NB4 (cell line): Measurements from ENCODE around the gene NABP2.

ENCODE experiments used
- MYC ChIP-seq: IDR thresholded peaks from 2 replicates; pipeline ENCODE4 v1.6.1; 2011; ENCODE audit warnings: low read depth, low read length
- POLR2A ChIP-seq: IDR thresholded peaks from 2 replicates; pipeline ENCODE4 v1.6.1; 2011; ENCODE audit warnings: mild to moderate bottlenecking; ENCODE audit not compliant: insufficient read length; ENCODE audit errors: extremely low read depth
- TF ChIP-seq, protein P1 (sequence below): IDR thresholded peaks from one replicate; pipeline ENCODE4 v1.5.1; 2012; ENCODE audit warnings: low read depth, low read length
- TF ChIP-seq, protein P2 (sequence below): IDR thresholded peaks from 2 replicates; pipeline ENCODE4 v1.6.1; 2011; ENCODE audit warnings: low read depth, low read length

DNA sequence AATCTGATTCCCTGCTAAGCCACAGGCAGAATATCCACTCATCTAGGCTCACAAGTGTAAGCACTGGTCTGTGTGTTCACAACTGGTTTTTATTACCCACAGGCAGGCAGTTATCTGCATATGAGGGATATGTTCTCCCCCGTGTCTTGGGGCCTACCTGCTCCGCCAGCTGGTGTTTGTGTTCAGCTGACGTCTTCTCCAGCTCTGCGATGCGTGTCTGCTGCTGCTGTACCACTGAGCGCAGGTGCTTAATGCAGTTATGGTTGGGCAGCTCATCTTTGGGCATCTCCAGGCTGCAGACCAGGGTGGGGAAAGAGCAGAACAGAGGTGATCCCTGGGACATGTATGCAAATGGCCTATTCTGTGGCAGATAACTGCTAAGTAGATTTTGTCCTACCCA is 16.1 kb upstream of the NABP2 start:
- no peak for TF ChIP-seq POLR2A
- TF ChIP-seq, protein P1, sequence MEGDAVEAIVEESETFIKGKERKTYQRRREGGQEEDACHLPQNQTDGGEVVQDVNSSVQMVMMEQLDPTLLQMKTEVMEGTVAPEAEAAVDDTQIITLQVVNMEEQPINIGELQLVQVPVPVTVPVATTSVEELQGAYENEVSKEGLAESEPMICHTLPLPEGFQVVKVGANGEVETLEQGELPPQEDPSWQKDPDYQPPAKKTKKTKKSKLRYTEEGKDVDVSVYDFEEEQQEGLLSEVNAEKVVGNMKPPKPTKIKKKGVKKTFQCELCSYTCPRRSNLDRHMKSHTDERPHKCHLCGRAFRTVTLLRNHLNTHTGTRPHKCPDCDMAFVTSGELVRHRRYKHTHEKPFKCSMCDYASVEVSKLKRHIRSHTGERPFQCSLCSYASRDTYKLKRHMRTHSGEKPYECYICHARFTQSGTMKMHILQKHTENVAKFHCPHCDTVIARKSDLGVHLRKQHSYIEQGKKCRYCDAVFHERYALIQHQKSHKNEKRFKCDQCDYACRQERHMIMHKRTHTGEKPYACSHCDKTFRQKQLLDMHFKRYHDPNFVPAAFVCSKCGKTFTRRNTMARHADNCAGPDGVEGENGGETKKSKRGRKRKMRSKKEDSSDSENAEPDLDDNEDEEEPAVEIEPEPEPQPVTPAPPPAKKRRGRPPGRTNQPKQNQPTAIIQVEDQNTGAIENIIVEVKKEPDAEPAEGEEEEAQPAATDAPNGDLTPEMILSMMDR: no peak
- TF ChIP-seq, protein P2, sequence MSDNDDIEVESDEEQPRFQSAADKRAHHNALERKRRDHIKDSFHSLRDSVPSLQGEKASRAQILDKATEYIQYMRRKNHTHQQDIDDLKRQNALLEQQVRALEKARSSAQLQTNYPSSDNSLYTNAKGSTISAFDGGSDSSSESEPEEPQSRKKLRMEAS: no peak
- TF ChIP-seq MYC: no peak
